GM18499 (cell line): ENCODE measurements around the gene LRRN4CL.
"Not testable (repeated sequence)": the region's sequence is repeated elsewhere in the genome, so short reads cannot be mapped to it uniquely, and the experiment has no call there.

ENCODE experiments used
- ATAC-seq: cut with Tn5 transposase; IDR thresholded peaks from one replicate; pipeline ENCODE4 v1.9.1; 2021; ENCODE audit warnings: moderate number of reproducible peaks; ENCODE audit not compliant: insufficient read depth, unreplicated experiment

Gene LRRN4CL

GRCh38 chr11:62677714-62678113 is 11.6 kb downstream of the LRRN4CL start:
- ATAC-seq, result no peak

GRCh38 chr11:62677156-62677555 is 12.2 kb downstream of the LRRN4CL start:
- no peak for ATAC-seq

GRCh38 chr11:62676698-62677097 is 12.6 kb downstream of the LRRN4CL start:
- ATAC-seq, result no peak

GRCh38 chr11:62675415-62675814 is 13.9 kb downstream of the LRRN4CL start:
- not testable (repeated sequence) for ATAC-seq

- ATAC-seq, result no peak
These were observed 16.2 kb downstream of the LRRN4CL start for GRCh38 chr11:62673196-62673525.

GRCh38 chr11:62671608-62672389 is 17.5 kb downstream of the LRRN4CL start, which contains the start of the genes LBHD1 and UQCC3:
Gene LBHD1, minus strand, starts transcription at chr11:62672267. Its CDS starts 2,236 bp downstream, at chr11:62670031.
Gene UQCC3, plus strand, starts transcription at chr11:62671673. Its CDS starts 73 bp downstream, at chr11:62671746.
- ATAC-seq, result no peak

- no peak for ATAC-seq
These were observed 18.1 kb downstream of the LRRN4CL start for GRCh38 chr11:62671236-62671607.

- ATAC-seq, result no peak
These were observed 19.7 kb downstream of the LRRN4CL start for GRCh38 chr11:62669420-62670161.

- ATAC-seq, result no peak
These were observed 21.9 kb downstream of the LRRN4CL start for GRCh38 chr11:62667460-62667859.

GRCh38 chr11:62666259-62666926 is 22.9 kb downstream of the LRRN4CL start:
- no peak for ATAC-seq

GRCh38 chr11:62665599-62666258 is 23.6 kb downstream of the LRRN4CL start:
- no peak for ATAC-seq

GRCh38 chr11:62665075-62665598 is 24.2 kb downstream of the LRRN4CL start, which contains the start of the genes C11orf98 and CSKMT:
Gene C11orf98, minus strand, starts transcription at chr11:62665210. Its CDS starts 41 bp downstream, at chr11:62665169.
Gene CSKMT, plus strand, starts transcription at chr11:62665312. Its CDS starts 568 bp downstream, at chr11:62665880.
- ATAC-seq, result no peak

GRCh38 chr11:62664405-62665074 is 24.8 kb downstream of the LRRN4CL start:
- ATAC-seq, result no peak

- no peak for ATAC-seq
These were observed 32.4 kb downstream of the LRRN4CL start for GRCh38 chr11:62656796-62657429.

GRCh38 chr11:62654297-62654696 is 35.0 kb downstream of the LRRN4CL start:
- ATAC-seq, result no peak

GRCh38 chr11:62652161-62653006 is 36.9 kb downstream of the LRRN4CL start:
- ATAC-seq, result no peak

- not testable (repeated sequence) for ATAC-seq
These were observed 39.0 kb downstream of the LRRN4CL start for GRCh38 chr11:62650283-62650682.

- no peak for ATAC-seq
These were observed 39.8 kb downstream of the LRRN4CL start for GRCh38 chr11:62649486-62649885.
